Endothelial cell of umbilical vein (primary cell): ENCODE data around the gene MACROH2A1. TPM values are rescaled to one million over a fixed set of nuclear protein-coding genes. Genes with fewer than 3 reads are reported as not detected.

Experiments
- BruUV-seq: library from RNA; stranded (reverse); fragments of 400-500 nt; replicated peaks from 2 replicates; lab custom pipeline; 2021; lab: Mats Ljungman, UMichigan
- CTCF ChIA-PET: fragments of 300-600, 350-600 bp; sonication (Branson Sonifier 250); formaldehyde crosslinking; loops from one replicate; lab custom pipeline; 2021; ENCODE audit warnings: antibody characterized with exemption, inconsistent platforms; lab: Charles Lee
- POLR2A ChIA-PET: fragments of 300-600, 350-600 bp; sonication (Branson Sonifier 250); formaldehyde crosslinking; loops from one replicate; lab custom pipeline; 2021; ENCODE audit warnings: antibody characterized with exemption, inconsistent platforms; lab: Charles Lee
- DNase-seq: peaks from one replicate; pipeline ENCODE4 v3.0.0-alpha.2; 2011; ENCODE audit warnings: low read depth, low spot score
- FAIRE-seq: peaks from 2 replicates; lab custom pipeline; 2011; peaks lifted over from hg19 to GRCh38; lab: Jason Lieb, UNC
- H2AFZ ChIP-seq: 2 replicates; pipeline ENCODE4 v1.6.0; 2012; ENCODE audit warnings: low read depth, low read length, control low read depth, inconsistent platforms
- H3K27ac ChIP-seq: 2 replicates; pipeline ENCODE4 v1.5.1; 2011; ENCODE audit warnings: low read depth, mild to moderate bottlenecking, control low read depth, low read length, moderate library complexity; ENCODE audit not compliant: insufficient read depth
- H3K27me3 ChIP-seq, 2 experiments: 2 replicates each; pipeline versions ENCODE4 v1.6.0 to v1.6.1; 2011; ENCODE audit warnings: low read length in 2 of 2, mixed read lengths in 1 of 2; ENCODE audit not compliant: control insufficient read depth in 2 of 2, insufficient read depth in 2 of 2
- H3K36me3 ChIP-seq, 2 experiments: 2 replicates in 1 of 2; 3 replicates in 1 of 2; pipeline ENCODE4 v1.5.1; 2011; ENCODE audit warnings: low read length in 2 of 2, mild to moderate bottlenecking in 1 of 2, moderate library complexity in 1 of 2; ENCODE audit not compliant: control insufficient read depth in 2 of 2, insufficient read depth in 2 of 2; ENCODE audit errors: extremely low read depth in 1 of 2
- H3K4me1 ChIP-seq: 3 replicates; pipeline ENCODE4 v1.5.1; 2011; ENCODE audit warnings: mild to moderate bottlenecking, low read length; ENCODE audit not compliant: control insufficient read depth, insufficient read depth; ENCODE audit errors: extremely low read depth
- H3K4me2 ChIP-seq: 2 replicates; pipeline ENCODE4 v1.6.1; 2011; ENCODE audit warnings: low read length, control low read depth, mixed read lengths; ENCODE audit not compliant: insufficient read depth
- H3K4me3 ChIP-seq, 3 experiments: fragments of 200-600 bp in 1 of 3; sonication (generic), shearing (Covaris generic) in 1 of 3; replicated peaks in 1 of 3; 2 replicates each; pipeline ENCODE4 v1.5.1; 2011 to 2016; ENCODE audit warnings: control low read depth in 3 of 3, low read length in 3 of 3, mild to moderate bottlenecking in 2 of 3, inconsistent platforms in 1 of 3, low read depth in 1 of 3, moderate library complexity in 1 of 3; ENCODE audit not compliant: insufficient read depth in 1 of 3
- H3K79me2 ChIP-seq: 2 replicates; pipeline ENCODE4 v1.6.0; 2012; ENCODE audit warnings: low read length, inconsistent platforms; ENCODE audit not compliant: control insufficient read depth, insufficient read depth
- H3K9ac ChIP-seq: replicated peaks from 2 replicates; pipeline ENCODE3; 2011; ENCODE audit warnings: low read length, control low read depth; ENCODE audit not compliant: insufficient read depth; ENCODE audit errors: extremely low read depth
- H3K9me1 ChIP-seq: replicated peaks from 3 replicates; pipeline ENCODE4 v1.6.0; 2011; ENCODE audit warnings: mild to moderate bottlenecking, low read length; ENCODE audit not compliant: control insufficient read depth, insufficient read depth; ENCODE audit errors: extremely low read depth
- H3K9me3 ChIP-seq: replicated peaks from 2 replicates; pipeline ENCODE4 v1.5.1; 2012; ENCODE audit warnings: low read length, inconsistent platforms; ENCODE audit not compliant: control insufficient read depth, insufficient read depth
- H4K20me1 ChIP-seq: replicated peaks from 2 replicates; pipeline ENCODE3; 2011; ENCODE audit warnings: mild to moderate bottlenecking, low read length; ENCODE audit not compliant: control insufficient read depth, insufficient read depth; ENCODE audit errors: extremely low read depth
- EZH2 ChIP-seq: IDR thresholded peaks from 2 replicates; pipeline ENCODE4 v1.6.1; 2012; ENCODE audit warnings: borderline replicate concordance, low read depth, mild to moderate bottlenecking, moderate library complexity, low read length, inconsistent platforms; ENCODE audit not compliant: severe bottlenecking
- FOS ChIP-seq: IDR thresholded peaks from 2 replicates; pipeline ENCODE4 v1.6.1; 2011; ENCODE audit warnings: mild to moderate bottlenecking, low read length, moderate library complexity, borderline replicate concordance; ENCODE audit not compliant: insufficient read depth
- GATA2 ChIP-seq: IDR thresholded peaks from 2 replicates; pipeline ENCODE4 v1.7.0; 2011; ENCODE audit warnings: low read depth, mild to moderate bottlenecking, moderate library complexity, mixed read lengths, low read length; ENCODE audit not compliant: insufficient read length, insufficient read depth
- JUN ChIP-seq: IDR thresholded peaks from 2 replicates; pipeline ENCODE4 v1.6.1; 2011; ENCODE audit warnings: borderline replicate concordance, low read depth; ENCODE audit not compliant: insufficient read length, insufficient read depth
- MYC ChIP-seq: IDR thresholded peaks from one replicate; pipeline ENCODE4 v1.6.1; 2011; ENCODE audit warnings: mild to moderate bottlenecking, low read depth, low read length
- POLR2A ChIP-seq: IDR thresholded peaks from 2 replicates; pipeline ENCODE4 v1.6.1; 2012; ENCODE audit warnings: low read depth, mild to moderate bottlenecking, control low read depth, low read length
- POLR2AphosphoS5 ChIP-seq: IDR thresholded peaks from 2 replicates; pipeline ENCODE4 v1.6.1; 2012; ENCODE audit warnings: low read depth, mild to moderate bottlenecking, control low read depth, low read length, moderate library complexity; ENCODE audit not compliant: insufficient read depth
- dilution Hi-C: fragments of 300-500 bp; cut with MboI; formaldehyde crosslinking; loops from one replicate; pipeline ENCODE4 v1.15.0; 2019; ENCODE audit warnings: low sequenced_read_pairs; ENCODE audit not compliant: extremely low pct_ligation_motif_present
- intact Hi-C: fragments of 100-400 bp; cut with micrococcal nuclease; formaldehyde crosslinking; loops from one replicate; pipeline ENCODE4 v1.10.0; 2022
- polyA plus RNA-seq, 4 experiments: library from polyadenylated mRNA; depleted of rRNA in 3 of 4; stranded (reverse) in 3 of 4; unstranded in 1 of 4; fragments of >200 nt; gene quantifications; 2 replicates each; pipeline versions ENCODE4 v1.2.1 to v1.2.3, GENCODE V29; 2011 to 2012; ENCODE audit warnings: missing spikeins in 1 of 4
- total RNA-seq: library from RNA; stranded (reverse); gene quantifications from 2 replicates; pipeline ENCODE4 v1.2.3, GENCODE V29; 2021
- TF ChIP-seq, protein P1 (sequence below): IDR thresholded peaks from 2 replicates; pipeline ENCODE4 v1.6.1; 2011; ENCODE audit not compliant: insufficient read depth, insufficient read length
- TF ChIP-seq, protein P2 (sequence below), 2 donors: IDR thresholded peaks; 1 replicate in 1 of 2; 2 replicates in 1 of 2; pipeline ENCODE4 v1.5.1; 2011; ENCODE audit warnings: low read length in 2 of 2, mild to moderate bottlenecking in 2 of 2, moderate library complexity in 2 of 2, control low read depth in 1 of 2, inconsistent platforms in 1 of 2, low read depth in 1 of 2; ENCODE audit not compliant: insufficient read depth in 1 of 2; ENCODE audit errors: extremely low read depth in 1 of 2

The MACROH2A1 gene
- total and polyA plus RNA-seq, 2 donors (not counting 3 experiments of a cell fraction or from before 2014, with no cell fraction given) = 89.3 to 147 TPM

DNA sequence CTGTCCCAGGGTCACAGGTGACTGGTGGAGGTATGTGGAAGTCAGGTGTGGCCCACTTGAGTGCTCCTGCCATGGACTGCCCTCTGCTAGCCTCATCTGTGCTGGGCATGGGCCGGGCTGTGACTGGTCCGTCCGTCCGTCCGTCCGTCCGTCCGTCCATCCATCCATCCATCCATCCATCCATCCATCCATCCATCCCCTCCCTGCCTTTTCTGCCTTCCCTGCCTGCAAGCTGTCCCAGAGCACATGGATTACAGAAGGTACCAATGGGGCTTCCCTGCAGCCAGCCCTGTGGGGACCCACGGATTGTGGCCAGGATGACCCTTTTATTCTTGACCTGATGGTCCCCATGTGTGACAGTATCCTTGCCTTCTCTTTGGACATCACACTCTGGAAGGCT lies 92.5 kb downstream of the MACROH2A1 start:
- no peak for DNase-seq
- no peaks in the 10 kb centered on the region for H3K36me3 ChIP-seq
- TF ChIP-seq JUN = no peak
- no peak for TF ChIP-seq GATA2
- no peak for TF ChIP-seq FOS
- TF ChIP-seq, protein P1, sequence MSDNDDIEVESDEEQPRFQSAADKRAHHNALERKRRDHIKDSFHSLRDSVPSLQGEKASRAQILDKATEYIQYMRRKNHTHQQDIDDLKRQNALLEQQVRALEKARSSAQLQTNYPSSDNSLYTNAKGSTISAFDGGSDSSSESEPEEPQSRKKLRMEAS = no peak
- TF ChIP-seq, protein P2, sequence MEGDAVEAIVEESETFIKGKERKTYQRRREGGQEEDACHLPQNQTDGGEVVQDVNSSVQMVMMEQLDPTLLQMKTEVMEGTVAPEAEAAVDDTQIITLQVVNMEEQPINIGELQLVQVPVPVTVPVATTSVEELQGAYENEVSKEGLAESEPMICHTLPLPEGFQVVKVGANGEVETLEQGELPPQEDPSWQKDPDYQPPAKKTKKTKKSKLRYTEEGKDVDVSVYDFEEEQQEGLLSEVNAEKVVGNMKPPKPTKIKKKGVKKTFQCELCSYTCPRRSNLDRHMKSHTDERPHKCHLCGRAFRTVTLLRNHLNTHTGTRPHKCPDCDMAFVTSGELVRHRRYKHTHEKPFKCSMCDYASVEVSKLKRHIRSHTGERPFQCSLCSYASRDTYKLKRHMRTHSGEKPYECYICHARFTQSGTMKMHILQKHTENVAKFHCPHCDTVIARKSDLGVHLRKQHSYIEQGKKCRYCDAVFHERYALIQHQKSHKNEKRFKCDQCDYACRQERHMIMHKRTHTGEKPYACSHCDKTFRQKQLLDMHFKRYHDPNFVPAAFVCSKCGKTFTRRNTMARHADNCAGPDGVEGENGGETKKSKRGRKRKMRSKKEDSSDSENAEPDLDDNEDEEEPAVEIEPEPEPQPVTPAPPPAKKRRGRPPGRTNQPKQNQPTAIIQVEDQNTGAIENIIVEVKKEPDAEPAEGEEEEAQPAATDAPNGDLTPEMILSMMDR (IDR thresholded peaks at IDR 0.05; ENCODE audit: extremely low read depth in 1 of 2, insufficient read depth in 1 of 2, low read depth in 1 of 2, low read length in 2 of 2) = no peak
- TF ChIP-seq POLR2A = no peak
- TF ChIP-seq POLR2AphosphoS5 = no peak
- no peak for TF ChIP-seq EZH2
- no peak for TF ChIP-seq MYC
- peaks cover 4 to 14% of the 10 kb centered on the region in 2 experiments for H3K27me3 ChIP-seq
- intact Hi-C loops = no loop called here
- H3K9ac ChIP-seq = no peak overlapping the region
- no peaks in the 10 kb centered on the region for H4K20me1 ChIP-seq
- ChIA-PET POLR2A (no interaction called here), CTCF (no interaction called here)
- no peaks in the 10 kb centered on the region for H3K9me1 ChIP-seq
- H3K27ac ChIP-seq = no peak overlapping the region
- H2AFZ ChIP-seq = no peak overlapping the region
- H3K4me2 ChIP-seq = no peak overlapping the region
- dilution Hi-C loops = no loop called here
- no peaks in the 10 kb centered on the region for H3K9me3 ChIP-seq
- H3K79me2 ChIP-seq = no peaks in the 10 kb centered on the region
- H3K4me1 ChIP-seq = no peaks in the 10 kb centered on the region
- no peak overlapping the region for H3K4me3 ChIP-seq
- FAIRE-seq = no peak
- no TSS peak for BruUV-seq
